HG02938 (cell line): ENCODE measurements around the gene KLHL10.
"Not testable (repeated sequence)": the region's sequence is repeated elsewhere in the genome, so short reads cannot be mapped to it uniquely, and the experiment has no call there.

Experiments used
- ATAC-seq: cut with Tn5 transposase; IDR thresholded peaks from one replicate; pipeline ENCODE4 v1.9.1; 2021; ENCODE audit warnings: mild to moderate bottlenecking, moderate library complexity; ENCODE audit not compliant: unreplicated experiment

The KLHL10 gene

GRCh38 chr17:41813152-41813680 lies 24.4 kb upstream of the KLHL10 start:
- no peak for ATAC-seq

- ATAC-seq = no peak
Observed at GRCh38 chr17:41813699-41814124, 23.9 kb upstream of the KLHL10 start.

- ATAC-seq = no peak
Observed at GRCh38 chr17:41814195-41814594, 23.4 kb upstream of the KLHL10 start.

GRCh38 chr17:41816637-41817320 lies 20.8 kb upstream of the KLHL10 start:
- ATAC-seq = no peak

GRCh38 chr17:41818024-41818423 lies 19.6 kb upstream of the KLHL10 start:
- ATAC-seq = no peak

GRCh38 chr17:41821776-41822175 lies 15.8 kb upstream of the KLHL10 start:
- no peak for ATAC-seq

GRCh38 chr17:41822216-41823140 lies 15.1 kb upstream of the KLHL10 start:
- no peak for ATAC-seq

GRCh38 chr17:41823141-41823524 lies 14.5 kb upstream of the KLHL10 start:
- no peak for ATAC-seq

- ATAC-seq = no peak
Observed at GRCh38 chr17:41823580-41823979, 14.0 kb upstream of the KLHL10 start.

- ATAC-seq = no peak
Observed at GRCh38 chr17:41824086-41824485, 13.5 kb upstream of the KLHL10 start.

- no peak for ATAC-seq
Observed at GRCh38 chr17:41825175-41825845, 12.3 kb upstream of the KLHL10 start.

GRCh38 chr17:41829961-41830360 lies 7.7 kb upstream of the KLHL10 start:
- ATAC-seq = not testable (repeated sequence)

GRCh38 chr17:41835214-41835799 lies 2.3 kb upstream of the KLHL10 start:
- no peak for ATAC-seq

GRCh38 chr17:41835800-41836549 lies 1.6 kb upstream of the KLHL10 start, which contains the start of gene NT5C3B:
TSS of gene NT5C3B (minus strand) at chr17:41836232. CDS start at chr17:41836193, 39 bp downstream.
- no peak for ATAC-seq

- no peak for ATAC-seq
Observed at GRCh38 chr17:41836550-41837196, 952 bp upstream of the KLHL10 start.

GRCh38 chr17:41839448-41839847 lies 1.8 kb downstream of the KLHL10 start:
- not testable (repeated sequence) for ATAC-seq

GRCh38 chr17:41840781-41841180 lies 3.2 kb downstream of the KLHL10 start:
- not testable (repeated sequence) for ATAC-seq

- no peak for ATAC-seq
Observed at GRCh38 chr17:41844971-41845370, 7.3 kb downstream of the KLHL10 start.

GRCh38 chr17:41848788-41849187 lies 11.2 kb downstream of the KLHL10 start:
- ATAC-seq = no peak
